NCI-H446 (cell line): ENCODE data around the gene GOLGA2.
A peak's percentile ranks its signal among the peaks of the same experiment; 100 is the strongest.

Experiments
- DNase-seq, 2 experiments: peaks; one replicate each; lab custom pipeline; 2025; lab: John Stamatoyannopoulos, UW

GOLGA2 gene

GRCh38 chr9:128275198-128276007 is at the start of gene GOLGA2:
Gene GOLGA2 (minus strand): TSS chr9:128276007. CDS start chr9:128275976, 31 bp downstream.
- DNase-seq, result no peak

GRCh38 chr9:128324401-128324800 is 48.6 kb upstream of the GOLGA2 start:
- no peak for DNase-seq

- no peak for DNase-seq
Measured at GRCh38 chr9:128323791-128324190, 48.0 kb upstream of the GOLGA2 start.

- DNase-seq, result no peak
Measured at GRCh38 chr9:128323212-128323730, 47.5 kb upstream of the GOLGA2 start.

- DNase-seq, result peak; percentile 74 to 87
Measured at GRCh38 chr9:128322404-128323211, 46.8 kb upstream of the GOLGA2 start, which contains the start of the genes COQ4 and TRUB2. Gene COQ4 (plus strand): TSS chr9:128322839. CDS start chr9:128322859, 20 bp downstream. Gene TRUB2 (minus strand): TSS chr9:128322447. CDS start chr9:128322408, 39 bp downstream.

- DNase-seq, result no peak
Measured at GRCh38 chr9:128321879-128322403, 46.1 kb upstream of the GOLGA2 start.

GRCh38 chr9:128321343-128321742 is 45.5 kb upstream of the GOLGA2 start:
- no peak for DNase-seq

GRCh38 chr9:128317629-128318028 is 41.8 kb upstream of the GOLGA2 start:
- DNase-seq, result no peak

GRCh38 chr9:128316421-128316820 is 40.6 kb upstream of the GOLGA2 start:
- DNase-seq, result no peak

- DNase-seq, result no peak
Measured at GRCh38 chr9:128314697-128315096, 38.9 kb upstream of the GOLGA2 start.

GRCh38 chr9:128310461-128310860 is 34.7 kb upstream of the GOLGA2 start:
- no peak for DNase-seq

- DNase-seq, result no peak
Measured at GRCh38 chr9:128309551-128309950, 33.7 kb upstream of the GOLGA2 start.

GRCh38 chr9:128304971-128305288 is 29.1 kb upstream of the GOLGA2 start:
- DNase-seq, result no peak

GRCh38 chr9:128304136-128304970 is 28.5 kb upstream of the GOLGA2 start:
- no peak for DNase-seq

GRCh38 chr9:128298535-128299482 is 23.0 kb upstream of the GOLGA2 start:
- DNase-seq, result no peak

GRCh38 chr9:128297221-128297773 is 21.5 kb upstream of the GOLGA2 start:
- no peak for DNase-seq

- DNase-seq, result no peak
Measured at GRCh38 chr9:128296340-128297220, 20.8 kb upstream of the GOLGA2 start.

- DNase-seq, result no peak
Measured at GRCh38 chr9:128294142-128294541, 18.3 kb upstream of the GOLGA2 start.

GRCh38 chr9:128293091-128293490 is 17.3 kb upstream of the GOLGA2 start:
- no peak for DNase-seq
